ENCODE measurements around the gene MYLK.
"Not testable (repeated sequence)": the region's sequence is repeated elsewhere in the genome, so short reads cannot be mapped to it uniquely, and the experiment has no call there.

DNA sequence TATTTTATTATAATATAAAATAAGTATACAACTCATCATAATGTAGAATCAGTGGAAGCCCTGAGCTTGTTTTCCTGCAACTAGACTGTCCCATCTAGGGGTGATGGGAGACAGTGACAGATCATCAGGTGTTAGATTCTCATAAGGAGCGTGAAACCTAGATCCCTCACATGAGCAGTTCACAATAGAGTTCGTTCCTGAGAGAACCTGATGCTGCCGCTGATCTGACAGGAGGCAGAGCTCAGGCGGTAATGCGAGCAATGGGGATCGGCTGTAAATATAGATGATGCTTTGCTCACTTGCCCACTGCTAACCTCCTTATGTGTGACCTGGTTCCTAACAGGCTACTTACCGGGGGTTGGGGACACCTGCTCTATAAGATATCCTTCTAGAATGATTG, 272.5 kb downstream of the MYLK start:
- not testable (repeated sequence) for TF ChIP-seq POLR2A, EP300 (IDR thresholded peaks at IDR 0.05)
- TF ChIP-seq, protein P1, sequence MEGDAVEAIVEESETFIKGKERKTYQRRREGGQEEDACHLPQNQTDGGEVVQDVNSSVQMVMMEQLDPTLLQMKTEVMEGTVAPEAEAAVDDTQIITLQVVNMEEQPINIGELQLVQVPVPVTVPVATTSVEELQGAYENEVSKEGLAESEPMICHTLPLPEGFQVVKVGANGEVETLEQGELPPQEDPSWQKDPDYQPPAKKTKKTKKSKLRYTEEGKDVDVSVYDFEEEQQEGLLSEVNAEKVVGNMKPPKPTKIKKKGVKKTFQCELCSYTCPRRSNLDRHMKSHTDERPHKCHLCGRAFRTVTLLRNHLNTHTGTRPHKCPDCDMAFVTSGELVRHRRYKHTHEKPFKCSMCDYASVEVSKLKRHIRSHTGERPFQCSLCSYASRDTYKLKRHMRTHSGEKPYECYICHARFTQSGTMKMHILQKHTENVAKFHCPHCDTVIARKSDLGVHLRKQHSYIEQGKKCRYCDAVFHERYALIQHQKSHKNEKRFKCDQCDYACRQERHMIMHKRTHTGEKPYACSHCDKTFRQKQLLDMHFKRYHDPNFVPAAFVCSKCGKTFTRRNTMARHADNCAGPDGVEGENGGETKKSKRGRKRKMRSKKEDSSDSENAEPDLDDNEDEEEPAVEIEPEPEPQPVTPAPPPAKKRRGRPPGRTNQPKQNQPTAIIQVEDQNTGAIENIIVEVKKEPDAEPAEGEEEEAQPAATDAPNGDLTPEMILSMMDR (IDR thresholded peaks at IDR 0.05): not testable (repeated sequence)

Data from tibial nerve (tissue), 4 donors.